GM19240 (cell line): Measurements from ENCODE around the gene SIGLEC14.
"Not testable (repeated sequence)": the region's sequence is repeated elsewhere in the genome, so short reads cannot be mapped to it uniquely, and the experiment has no call there.

Experiments used
- DNase-seq: peaks from one replicate; pipeline ENCODE4 v3.0.0; 2011; ENCODE audit warnings: low spot score; ENCODE audit not compliant: insufficient read length

SIGLEC14 gene, protein sequence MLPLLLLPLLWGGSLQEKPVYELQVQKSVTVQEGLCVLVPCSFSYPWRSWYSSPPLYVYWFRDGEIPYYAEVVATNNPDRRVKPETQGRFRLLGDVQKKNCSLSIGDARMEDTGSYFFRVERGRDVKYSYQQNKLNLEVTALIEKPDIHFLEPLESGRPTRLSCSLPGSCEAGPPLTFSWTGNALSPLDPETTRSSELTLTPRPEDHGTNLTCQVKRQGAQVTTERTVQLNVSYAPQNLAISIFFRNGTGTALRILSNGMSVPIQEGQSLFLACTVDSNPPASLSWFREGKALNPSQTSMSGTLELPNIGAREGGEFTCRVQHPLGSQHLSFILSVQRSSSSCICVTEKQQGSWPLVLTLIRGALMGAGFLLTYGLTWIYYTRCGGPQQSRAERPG

GRCh38 chr19:51646730-51647129, at the start of gene SIGLEC14:
TSS of gene SIGLEC14 (minus strand) at chr19:51646825. CDS start at chr19:51646759, 66 bp downstream.
- not testable (repeated sequence) for DNase-seq

DNA sequence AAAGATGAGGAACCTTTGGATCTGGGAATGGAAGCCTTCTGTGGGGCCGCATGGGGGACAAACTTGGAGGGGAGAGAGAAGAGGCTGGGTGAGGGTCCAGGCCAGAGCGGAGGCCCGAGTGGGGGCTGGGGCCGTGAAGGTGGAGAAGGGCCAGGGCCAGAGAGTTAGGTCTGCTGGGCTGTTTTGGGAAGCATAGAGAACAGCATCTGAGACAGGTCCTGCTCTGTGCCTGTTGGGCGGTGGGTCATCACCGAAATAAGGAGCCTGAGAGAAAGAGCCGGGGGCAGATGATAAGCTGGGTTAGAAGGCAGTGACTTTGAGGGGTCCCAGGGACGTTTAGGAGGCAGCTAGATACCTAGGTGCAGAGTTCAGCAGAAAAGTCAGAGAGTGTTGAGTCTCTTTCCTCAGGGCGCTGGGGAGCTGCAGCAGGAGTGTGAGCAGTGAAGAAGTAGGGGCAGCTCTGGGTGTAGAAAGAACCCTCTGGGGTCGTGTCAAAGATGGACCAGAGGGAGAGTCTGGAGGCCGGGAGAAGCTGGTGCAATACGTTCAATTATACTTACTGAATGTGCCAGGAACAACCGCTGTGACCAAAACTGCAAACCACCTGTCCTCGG, 49.2 kb upstream of the SIGLEC14 start:
- DNase-seq = no peak

DNA sequence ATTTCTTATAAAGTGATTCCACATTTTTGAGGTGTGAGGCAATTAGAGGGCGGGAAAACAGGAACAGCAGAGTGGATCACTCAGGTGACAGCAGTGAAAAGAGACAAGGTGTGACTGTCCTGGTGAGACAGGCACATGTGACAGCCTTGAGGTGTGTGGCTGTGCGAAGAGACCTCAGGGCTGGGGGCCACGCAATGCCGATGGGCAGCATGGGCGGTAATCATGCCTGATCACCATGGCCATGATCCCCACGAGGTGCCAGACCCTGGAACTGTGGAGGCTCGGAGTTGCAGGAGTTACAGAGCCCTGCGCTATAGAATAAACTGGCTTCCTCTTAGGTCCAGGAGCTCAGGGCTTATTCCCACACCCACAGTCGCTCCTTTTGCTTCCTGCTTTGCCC, 48.5 kb upstream of the SIGLEC14 start:
- no peak for DNase-seq

DNA sequence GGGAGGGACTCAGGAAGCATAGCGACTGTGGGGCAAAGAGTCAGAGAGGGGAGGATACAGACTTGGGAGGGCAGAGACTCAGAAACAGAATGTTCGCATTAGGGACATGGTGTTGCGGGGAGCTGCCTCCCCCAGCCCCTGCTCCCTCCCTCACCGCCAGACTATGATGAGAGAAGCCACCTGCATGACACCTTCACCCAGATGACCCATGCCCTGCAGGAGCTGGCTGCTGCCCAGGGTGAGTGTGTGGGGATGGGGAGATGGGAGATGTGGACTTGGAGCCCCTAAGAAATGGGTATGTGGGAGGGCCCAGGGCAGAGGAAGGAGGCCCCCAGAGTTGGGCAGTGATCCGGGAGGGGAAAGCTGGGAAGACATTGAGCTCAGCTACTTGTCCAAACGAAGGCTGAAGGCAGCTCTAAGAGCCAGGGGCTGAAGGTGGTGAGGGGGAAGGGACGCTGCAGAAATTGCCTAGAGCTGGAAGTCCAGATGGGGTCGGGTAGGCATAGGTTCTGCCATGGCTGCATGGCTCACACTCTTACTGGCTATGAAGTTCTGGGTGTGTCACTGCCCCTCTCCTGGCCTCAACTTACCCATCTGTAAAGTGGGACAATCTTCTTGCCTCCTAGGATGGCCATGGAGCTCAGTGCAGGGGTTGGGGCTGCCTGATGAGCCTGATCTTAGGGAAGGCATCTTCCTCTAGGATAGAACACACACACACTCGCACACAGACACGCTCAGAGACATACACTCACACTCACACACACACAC, 47.9 kb upstream of the SIGLEC14 start:
- DNase-seq = no peak

GRCh38 chr19:51693819-51694218, 47.2 kb upstream of the SIGLEC14 start:
- DNase-seq = no peak

DNA sequence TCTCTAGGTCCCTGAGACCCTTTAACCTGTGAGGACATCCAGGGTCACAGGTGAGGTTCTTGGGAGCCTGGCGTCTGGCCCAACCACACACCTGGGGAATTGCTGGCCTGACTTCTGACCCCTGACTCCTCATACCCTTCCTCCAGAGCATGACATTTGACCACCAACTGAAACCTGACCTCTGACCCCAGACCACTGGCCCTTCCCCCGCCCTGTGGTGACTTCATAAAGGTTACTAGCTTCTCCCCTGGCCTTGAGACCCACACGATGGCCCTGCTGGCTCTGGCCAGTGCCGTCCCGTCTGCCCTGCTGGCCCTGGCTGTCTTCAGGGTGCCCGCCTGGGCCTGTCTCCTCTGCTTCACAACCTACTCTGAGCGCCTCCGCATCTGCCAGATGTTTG, 46.6 kb upstream of the SIGLEC14 start, which contains the start of gene SPACA6:
Gene SPACA6, plus strand, starts transcription at position 71 of the 400 bp plus-strand sequence. Its CDS starts 197 bp downstream, at position 268.
- DNase-seq = no peak

DNA sequence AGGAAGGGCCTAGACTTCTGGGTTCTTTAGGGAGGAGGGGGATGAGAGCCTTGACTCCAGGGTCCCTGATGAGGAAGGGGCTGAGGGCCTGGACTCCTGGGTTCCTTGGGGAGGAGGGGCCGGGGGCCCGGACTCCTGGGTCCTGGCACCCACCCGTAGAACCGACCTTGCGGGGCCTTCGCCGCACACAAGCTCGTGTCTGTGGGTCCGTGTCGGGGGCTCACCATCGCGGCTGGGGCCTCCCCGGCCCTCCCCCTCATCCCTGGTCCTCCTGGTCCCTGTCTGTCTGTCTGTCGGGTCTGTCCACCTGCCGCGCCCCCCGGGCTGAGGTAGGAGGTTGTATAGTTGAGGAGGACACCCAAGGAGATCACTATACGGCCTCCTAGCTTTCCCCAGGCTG, 45.8 kb upstream of the SIGLEC14 start:
- DNase-seq = no peak

DNA sequence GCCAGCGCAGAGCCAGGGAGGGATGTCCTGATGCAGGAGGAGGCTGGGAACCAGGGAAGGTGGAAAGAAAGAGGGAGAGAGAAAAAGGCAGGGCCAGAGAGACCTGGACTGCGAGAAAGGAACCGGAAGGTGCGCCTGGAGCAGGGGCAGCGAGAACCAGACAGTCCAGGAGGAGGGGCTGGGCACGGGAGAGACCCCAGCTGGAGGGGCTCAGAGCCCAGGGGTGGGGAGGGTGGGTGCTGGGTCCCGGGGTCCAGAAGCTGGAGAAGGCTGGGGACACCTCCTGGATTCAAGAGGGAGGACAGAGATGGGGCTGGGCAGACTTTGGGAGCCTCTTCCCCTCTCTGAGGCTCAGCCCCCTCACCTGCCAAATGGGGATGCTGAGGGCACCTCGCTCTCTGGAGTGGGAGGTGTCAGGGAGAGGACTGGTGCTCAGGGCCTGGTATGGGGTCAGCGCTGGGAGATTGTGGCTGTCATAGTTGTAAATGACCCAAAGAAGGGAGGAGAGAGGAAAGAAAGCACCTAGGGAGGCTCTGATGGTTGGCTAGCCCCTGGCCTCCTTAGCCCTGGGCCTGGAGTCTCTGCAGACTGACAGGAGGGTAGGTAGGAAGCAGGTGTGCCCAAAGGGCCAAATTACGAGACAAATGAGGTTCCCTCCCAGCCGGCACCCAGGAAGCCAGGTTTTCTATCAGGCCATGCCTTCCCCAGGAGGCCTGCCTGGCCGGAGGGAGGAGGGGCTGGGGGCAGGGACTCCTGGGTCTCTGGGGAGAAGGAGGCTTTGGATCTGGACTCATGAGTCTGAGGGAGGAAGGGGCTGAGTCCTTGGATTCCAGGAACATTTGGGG, 45.2 kb upstream of the SIGLEC14 start:
- no peak for DNase-seq

GRCh38 chr19:51691074-51691583, 44.5 kb upstream of the SIGLEC14 start:
- no peak for DNase-seq

- DNase-seq = no peak
Observed at GRCh38 chr19:51690454-51691073, 43.9 kb upstream of the SIGLEC14 start.

DNA sequence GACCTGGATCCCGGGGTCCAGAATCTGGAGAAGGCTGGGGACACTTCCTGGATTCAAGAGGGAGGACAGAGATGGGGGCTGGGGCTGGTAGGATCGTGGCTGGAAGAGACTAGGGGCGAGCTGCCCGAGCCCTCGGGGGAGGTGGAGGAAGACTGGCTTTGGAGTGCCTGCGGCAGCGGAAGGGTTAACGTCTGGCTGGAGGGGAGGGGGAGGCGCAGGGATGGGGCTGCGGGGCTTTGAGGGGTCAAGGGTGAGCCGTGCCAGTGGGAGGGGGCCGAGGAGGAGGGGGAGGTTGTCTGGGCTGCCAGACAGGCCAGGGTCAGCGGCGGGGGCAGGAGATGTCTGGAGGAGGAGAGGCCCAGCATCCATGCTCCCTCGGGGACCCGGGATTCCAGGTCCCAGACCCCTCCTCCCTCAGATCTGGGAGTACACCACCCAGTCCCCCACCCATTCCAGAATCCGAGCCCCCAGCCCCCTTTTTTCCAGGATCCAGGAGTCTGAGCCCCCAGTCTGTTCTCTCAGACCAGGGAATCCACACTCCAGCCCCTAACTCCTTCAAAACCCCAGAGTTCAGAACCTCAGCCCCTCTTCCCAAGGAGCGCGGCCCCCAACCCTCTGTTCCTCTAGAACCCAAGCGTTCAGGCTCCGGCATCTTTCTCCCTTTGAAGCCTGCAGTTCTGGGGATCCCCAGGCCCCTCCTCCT, 43.3 kb upstream of the SIGLEC14 start:
- no peak for DNase-seq

DNA sequence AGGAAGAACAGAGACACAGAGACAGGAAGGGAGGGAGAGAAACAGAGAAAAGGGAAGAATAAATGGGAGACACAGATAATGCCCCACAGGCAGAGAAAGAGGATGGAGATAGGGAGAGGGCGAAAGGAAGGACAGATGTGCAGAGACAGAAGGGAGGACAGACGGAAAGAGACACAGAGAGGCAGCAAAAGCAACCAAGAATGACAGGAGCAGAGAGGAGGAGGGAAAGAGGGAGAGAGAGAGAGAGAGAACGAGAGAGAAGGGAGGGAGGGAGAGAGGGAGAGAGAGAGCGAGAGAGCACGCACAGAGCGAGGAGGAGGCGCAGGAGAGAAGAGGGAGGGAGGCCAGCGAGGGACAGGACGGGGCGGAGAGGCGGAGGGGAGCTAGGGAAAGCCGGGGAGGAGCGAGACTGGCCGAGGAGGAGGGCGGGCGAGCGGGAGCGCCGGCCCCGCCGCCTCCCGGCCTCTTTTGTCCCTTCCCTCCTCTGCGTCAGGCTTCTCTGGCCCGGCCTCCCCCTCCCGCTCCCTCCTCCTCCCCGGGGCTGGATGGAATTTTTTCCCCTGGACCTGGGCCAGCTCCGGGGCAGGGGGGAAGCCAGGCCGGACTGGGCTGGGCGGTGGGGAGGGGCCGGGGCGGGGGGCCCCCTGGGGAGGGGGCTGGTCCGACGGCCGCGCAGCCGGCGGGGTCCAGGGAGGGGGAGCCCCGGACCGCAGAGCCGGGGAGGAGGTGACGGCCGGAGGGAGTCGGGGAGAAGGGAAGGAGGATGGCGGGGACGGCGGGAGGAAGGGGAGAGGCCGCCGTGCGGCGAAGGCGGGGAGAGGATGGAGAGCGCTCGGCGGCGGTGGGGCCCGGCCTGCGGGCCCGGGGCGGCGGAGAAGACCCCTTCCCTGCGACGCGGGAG, 42.3 kb upstream of the SIGLEC14 start:
- DNase-seq = no peak

GRCh38 chr19:51687791-51688670, 41.4 kb upstream of the SIGLEC14 start:
- no peak for DNase-seq

DNA sequence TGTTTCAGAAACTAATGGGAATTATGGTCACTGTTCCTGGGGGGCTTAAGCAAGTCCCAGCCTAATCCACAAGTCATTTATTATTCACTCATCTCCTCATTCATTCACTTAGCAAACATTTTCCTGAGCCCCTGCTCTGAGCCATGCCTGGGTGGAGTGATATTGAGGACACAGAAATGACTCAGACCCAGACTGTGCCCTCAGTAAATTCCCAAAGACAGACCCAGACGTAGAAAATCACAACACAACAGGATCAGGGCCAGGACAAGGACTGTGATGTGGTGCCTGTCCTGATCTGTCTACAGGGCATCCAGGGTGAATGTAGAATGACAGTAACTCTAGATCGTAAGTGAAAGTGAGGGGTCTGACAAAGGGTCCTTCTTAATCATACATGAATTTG, 39.5 kb upstream of the SIGLEC14 start:
- DNase-seq = no peak

GRCh38 chr19:51681286-51681941, 34.8 kb upstream of the SIGLEC14 start:
- DNase-seq = no peak

DNA sequence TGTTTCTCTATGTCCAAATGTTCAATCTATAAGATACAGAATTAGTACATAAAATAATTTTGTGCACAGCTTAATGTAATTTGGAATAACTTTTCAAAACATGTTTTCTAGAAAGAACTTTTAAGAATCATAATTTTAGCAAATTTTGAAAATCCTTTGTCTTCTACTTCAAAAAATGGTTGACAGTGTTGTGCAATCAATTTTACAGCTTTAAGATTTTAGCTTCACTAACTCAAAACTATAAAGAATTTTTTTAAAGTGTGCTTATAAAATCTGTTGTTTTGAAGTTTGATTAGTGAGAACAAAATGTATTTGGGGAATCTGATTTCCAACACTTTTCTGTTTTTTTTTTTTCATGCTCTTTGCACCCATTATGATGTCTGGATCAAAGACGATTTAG, 33.8 kb upstream of the SIGLEC14 start:
- DNase-seq = no peak

DNA sequence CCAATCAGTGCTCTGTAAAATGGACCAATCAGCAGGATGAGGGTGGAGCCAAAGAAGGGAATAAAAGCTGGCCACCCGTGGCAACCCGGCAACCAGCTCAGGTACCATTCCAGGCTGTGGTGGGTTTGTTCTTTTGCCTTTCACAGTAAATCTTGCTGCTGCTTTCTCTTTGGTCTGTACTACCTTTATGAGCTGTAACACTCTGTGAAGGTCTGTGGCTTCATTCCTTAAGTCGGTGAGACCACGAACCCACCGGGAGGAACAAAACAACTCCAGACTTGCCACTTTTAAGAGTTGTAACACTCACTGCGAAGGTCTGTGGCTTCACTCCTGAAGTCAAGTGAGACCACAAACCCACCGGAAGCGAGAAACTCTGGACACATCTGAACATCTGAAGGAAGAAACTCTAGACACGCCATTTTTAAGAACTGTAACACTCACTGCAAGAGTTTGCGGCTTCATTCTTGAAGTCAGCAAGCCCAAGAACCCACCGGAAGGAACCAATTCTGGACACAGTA, 30.0 kb upstream of the SIGLEC14 start:
- DNase-seq = no peak
